ENCODE data around the gene KRT33B. TPM values are rescaled to one million over a fixed set of nuclear protein-coding genes. Genes with fewer than 3 reads are reported as not detected.

Gene KRT33B
- total and polyA plus RNA-seq, 4 donors: not detected

GRCh38 chr17:41360296-41360995, 9.2 kb downstream of the KRT33B start:
- no peak overlapping the region for H3K9ac ChIP-seq (ENCODE audit: insufficient read depth in 1 of 2, low read length in 2 of 2)
- ATAC-seq (ENCODE audit: insufficient read depth, low FRiP score): no peak
- no peak for DNase-seq
- TF ChIP-seq CTCF (IDR thresholded peaks at IDR 0.05; ENCODE audit: control extremely low read depth, extremely low read depth): no peak
- H3K4me3 ChIP-seq: no peak overlapping the region
- no peaks in the 10 kb centered on the region for H3K36me3 ChIP-seq (ENCODE audit: control insufficient read depth in 4 of 4, insufficient read depth in 4 of 4, low read length in 4 of 4)
- H3K27me3 ChIP-seq (ENCODE audit: control insufficient read depth in 3 of 3, insufficient read depth in 3 of 3, low read length in 2 of 3): peaks cover 0 to 6% (median 0%) of the 10 kb centered on the region in 3 donors
- no peak overlapping the region for H3K27ac ChIP-seq (ENCODE audit: low read depth in 1 of 2, low read length in 1 of 2)
- peaks cover 0 to 6% (median 0%) of the 10 kb centered on the region in 4 donors for H3K9me3 ChIP-seq (ENCODE audit: control insufficient read depth in 4 of 4, insufficient read depth in 3 of 4, low read length in 3 of 4)
- no peaks in the 10 kb centered on the region for H3K4me1 ChIP-seq (ENCODE audit: control insufficient read depth in 5 of 5, insufficient read depth in 5 of 5, low read length in 5 of 5)
- 80 to 87% methylated on average over 5 of the region's 5 CpGs for WGBS, 2 donors

DNA sequence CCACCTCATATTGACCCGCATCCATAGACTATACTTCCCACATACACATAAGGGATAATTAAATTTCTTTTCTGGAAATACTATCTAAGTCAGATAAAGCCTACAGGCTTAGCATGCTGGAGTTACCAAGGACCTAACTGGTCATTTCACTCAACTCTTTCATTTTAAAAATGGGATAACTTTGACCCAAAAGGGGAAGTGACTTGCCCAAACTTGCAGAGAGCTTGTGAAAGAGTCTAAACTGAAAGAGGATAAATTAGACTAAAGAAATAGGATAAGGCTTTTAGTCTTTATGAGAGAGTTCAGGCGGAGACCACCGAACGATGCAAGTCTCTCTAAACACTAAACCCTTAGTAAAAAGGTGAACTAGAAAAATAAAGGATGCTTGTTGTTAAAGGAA, 15.1 kb downstream of the KRT33B start:
- WGBS, 2 donors: 80 to 89% methylated on average over 4 of the region's 4 CpGs
- H3K9ac ChIP-seq (ENCODE audit: insufficient read depth in 1 of 2, low read length in 2 of 2): no peak overlapping the region
- no peaks in the 10 kb centered on the region for H3K36me3 ChIP-seq (ENCODE audit: control insufficient read depth in 4 of 4, insufficient read depth in 4 of 4, low read length in 4 of 4)
- TF ChIP-seq CTCF (IDR thresholded peaks at IDR 0.05; ENCODE audit: control extremely low read depth, extremely low read depth): no peak
- ATAC-seq (ENCODE audit: insufficient read depth, low FRiP score): no peak
- no peaks in the 10 kb centered on the region for H3K4me1 ChIP-seq (ENCODE audit: control insufficient read depth in 5 of 5, insufficient read depth in 5 of 5, low read length in 5 of 5)
- H3K9me3 ChIP-seq (ENCODE audit: control insufficient read depth in 4 of 4, insufficient read depth in 3 of 4, low read length in 3 of 4): peaks cover 0 to 4% (median 0%) of the 10 kb centered on the region in 4 donors
- no peak overlapping the region for H3K4me3 ChIP-seq
- no peak overlapping the region for H3K27ac ChIP-seq (ENCODE audit: low read depth in 1 of 2, low read length in 1 of 2)
- no peak for DNase-seq
- H3K27me3 ChIP-seq (ENCODE audit: control insufficient read depth in 3 of 3, insufficient read depth in 3 of 3, low read length in 2 of 3): peaks cover 0 to 2% (median 0%) of the 10 kb centered on the region in 3 donors

- ATAC-seq (ENCODE audit: insufficient read depth, low FRiP score): no peak
- TF ChIP-seq CTCF (IDR thresholded peaks at IDR 0.05; ENCODE audit: control extremely low read depth, extremely low read depth): no peak
- Histone ChIP-seq H3K9ac (ENCODE audit: insufficient read depth in 1 of 2, low read length in 2 of 2) (no peak overlapping the region), H3K4me1 (ENCODE audit: control insufficient read depth in 5 of 5, insufficient read depth in 5 of 5, low read length in 5 of 5) (no peaks in the 10 kb centered on the region), H3K27ac (ENCODE audit: low read depth in 1 of 2, low read length in 1 of 2) (no peak overlapping the region), H3K9me3 (ENCODE audit: control insufficient read depth in 4 of 4, insufficient read depth in 3 of 4, low read length in 3 of 4) (peaks cover 0 to 4% (median 0%) of the 10 kb centered on the region in 4 donors), H3K27me3 (ENCODE audit: control insufficient read depth in 3 of 3, insufficient read depth in 3 of 3, low read length in 2 of 3) (peaks cover 0 to 2% (median 0%) of the 10 kb centered on the region in 3 donors), H3K4me3 (no peak overlapping the region), H3K36me3 (ENCODE audit: control insufficient read depth in 4 of 4, insufficient read depth in 4 of 4, low read length in 4 of 4) (no peaks in the 10 kb centered on the region)
- 83 to 88% methylated on average over 7 of the region's 7 CpGs for WGBS, 2 donors
- no peak for DNase-seq
Measured at GRCh38 chr17:41352597-41353366, 16.8 kb downstream of the KRT33B start.

Measured in lung (tissue), 12 donors.